PC-9 (cell line): ENCODE data around the gene ITGB5. TPM values are rescaled to one million over a fixed set of nuclear protein-coding genes. Genes with fewer than 3 reads are reported as not detected.

ENCODE experiments used
- BruUV-seq: library from RNA; stranded (reverse); fragments of 400-500 nt; replicated peaks from 2 replicates; lab custom pipeline; 2021; lab: Mats Ljungman, UMichigan
- CTCF ChIA-PET: fragments of 300-600 bp; sonication (Branson Sonifier 250); formaldehyde crosslinking; loops from one replicate; lab custom pipeline; 2022; ENCODE audit warnings: antibody characterized with exemption; lab: Charles Lee
- POLR2A ChIA-PET: fragments of 300-600 bp; sonication (Branson Sonifier 250); formaldehyde crosslinking; loops from one replicate; lab custom pipeline; 2022; ENCODE audit warnings: antibody characterized with exemption; ENCODE audit not compliant: unreplicated experiment; lab: Charles Lee
- DNase-seq, 2 experiments: peaks; one replicate each; pipeline versions ENCODE4 v3.0.0 to v3.0.0-alpha.2; 2015 to 2022; ENCODE audit warnings: mixed read lengths in 1 of 2
- H2AFZ ChIP-seq: fragments of 200-600 bp; sonication (generic); 2 replicates; pipeline ENCODE4 v1.8.1; 2017; ENCODE audit warnings: antibody characterized with exemption
- H3F3A ChIP-seq: fragments of 200-600 bp; sonication (generic); 2 replicates; pipeline ENCODE4 v1.8.1; 2017; ENCODE audit warnings: antibody characterized with exemption, mild to moderate bottlenecking, low read depth; ENCODE audit not compliant: insufficient read depth
- H3K27ac ChIP-seq: fragments of 200-600 bp; sonication (generic); 2 replicates; pipeline ENCODE4 v1.6.1; 2016; ENCODE audit warnings: mixed run types
- H3K27me3 ChIP-seq: fragments of 200-600 bp; sonication (generic); 2 replicates; pipeline ENCODE4 v1.6.1; 2016; ENCODE audit warnings: low read depth, mixed run types; ENCODE audit not compliant: insufficient read depth
- H3K36me3 ChIP-seq: fragments of 200-600 bp; sonication (generic); 2 replicates; pipeline ENCODE4 v1.6.1; 2016; ENCODE audit warnings: low read depth, mixed run types
- H3K4me1 ChIP-seq: fragments of 200-600 bp; sonication (generic); replicated peaks from 2 replicates; pipeline ENCODE4 v1.6.1; 2016; ENCODE audit warnings: mixed run types; ENCODE audit not compliant: insufficient read depth
- H3K4me2 ChIP-seq: fragments of 200-600 bp; sonication (generic); 2 replicates; pipeline ENCODE4 v1.6.1; 2017; ENCODE audit warnings: mixed run types
- H3K4me3 ChIP-seq: fragments of 200-600 bp; sonication (generic); 2 replicates; pipeline ENCODE4 v1.6.1; 2016; ENCODE audit warnings: mixed run types
- H3K79me2 ChIP-seq: fragments of 200-600 bp; sonication (generic); 2 replicates; pipeline ENCODE4 v1.6.1; 2017; ENCODE audit warnings: low read depth, mixed run types
- H3K9me2 ChIP-seq: fragments of 200-600 bp; sonication (generic); 2 replicates; pipeline ENCODE4 v1.8.1; 2017; ENCODE audit warnings: mild to moderate bottlenecking; ENCODE audit not compliant: insufficient read depth
- H3K9me3 ChIP-seq: fragments of 200-600 bp; sonication (generic); 2 replicates; pipeline ENCODE4 v1.8.1; 2016; ENCODE audit warnings: low read depth; ENCODE audit not compliant: insufficient read depth
- H4K20me1 ChIP-seq: fragments of 200-600 bp; sonication (generic); 2 replicates; pipeline ENCODE4 v1.8.1; 2017; ENCODE audit not compliant: insufficient read depth
- CTCF ChIP-seq: fragments of 200-600 bp; sonication (generic); conservative IDR thresholded peaks from 2 replicates; pipeline ENCODE4 v1.6.1; 2017; ENCODE audit warnings: mixed run types, antibody characterized with exemption, mild to moderate bottlenecking, moderate library complexity
- EZH2 ChIP-seq: fragments of 200-600 bp; sonication (generic); IDR thresholded peaks from 2 replicates; pipeline ENCODE4 v1.8.0; 2017; ENCODE audit warnings: antibody characterized with exemption, low read depth
- intact Hi-C: fragments of 100-400 bp; cut with micrococcal nuclease; formaldehyde crosslinking; loops from one replicate; pipeline ENCODE4 v1.10.0; 2022; ENCODE audit not compliant: unreplicated experiment
- total RNA-seq: library from RNA; stranded (reverse); gene quantifications from 2 replicates; pipeline ENCODE4 v1.2.3, GENCODE V29; 2021

ITGB5 gene
- total RNA-seq, 1 experiment from 2014 or later = 226 TPM

DNA sequence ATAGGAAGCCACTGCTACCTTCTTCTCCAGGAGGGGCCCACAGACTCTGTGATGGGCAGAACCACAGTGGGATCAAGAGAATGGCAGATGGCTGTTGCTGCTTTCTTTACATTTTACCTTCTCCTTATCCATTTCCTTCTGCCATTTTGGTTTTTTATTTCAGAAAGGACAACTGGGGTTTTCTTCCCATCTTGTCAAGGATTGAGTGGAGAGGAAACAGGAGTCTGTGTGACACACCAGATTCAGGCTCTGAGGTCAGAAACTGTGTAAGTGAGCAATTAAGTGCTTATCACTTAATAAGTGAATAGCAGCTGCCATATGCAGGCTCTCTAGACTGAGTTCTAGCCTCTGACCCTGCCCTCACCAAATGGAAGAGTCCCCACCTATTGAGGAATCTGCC lies 47.3 kb downstream of the ITGB5 start:
- intact Hi-C loops = no loop called here
- no peaks in the 10 kb centered on the region for H3K27me3 ChIP-seq
- ChIA-PET POLR2A (interaction anchor here (0.7 kb wide), 1 partner anchor 27 kb away, joined by 3 read pairs; no protein-coding TSS in a partner anchor), CTCF (no interaction called here)
- H3K4me2 ChIP-seq = no peak overlapping the region
- H3F3A ChIP-seq = peaks cover 66% of the 10 kb centered on the region
- BruUV-seq = no TSS peak
- no peaks in the 10 kb centered on the region for H4K20me1 ChIP-seq
- no peak overlapping the region for H2AFZ ChIP-seq
- peaks cover 38% of the 10 kb centered on the region for H3K36me3 ChIP-seq
- no peaks in the 10 kb centered on the region for H3K9me3 ChIP-seq
- peaks cover 59% of the 10 kb centered on the region for H3K4me1 ChIP-seq
- H3K4me3 ChIP-seq = no peak overlapping the region
- peak overlapping the region; percentile 99 for H3K27ac ChIP-seq
- no peaks in the 10 kb centered on the region for H3K9me2 ChIP-seq
- TF ChIP-seq CTCF = no peak
- no peak for TF ChIP-seq EZH2
- DNase-seq = no peak
- H3K79me2 ChIP-seq = peaks cover 51% of the 10 kb centered on the region

DNA sequence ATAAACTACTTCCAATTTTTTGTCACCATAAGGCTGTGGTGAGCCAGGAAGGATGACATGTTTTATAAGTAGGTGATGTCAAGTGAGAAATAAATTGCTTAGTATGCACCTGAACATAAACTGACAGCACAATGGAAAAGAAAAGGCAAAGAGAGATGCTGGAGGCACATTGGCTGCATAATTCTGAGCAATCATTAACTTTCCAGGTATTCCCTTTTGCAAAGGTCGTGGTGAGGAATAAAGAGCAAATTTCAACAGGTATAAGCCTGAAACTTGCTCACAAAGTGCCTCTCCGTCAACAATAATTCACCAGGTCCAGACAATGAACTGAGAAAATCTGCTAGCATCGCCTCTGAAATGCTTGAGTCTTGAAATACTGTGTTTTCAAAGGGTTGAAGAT lies 48.2 kb downstream of the ITGB5 start:
- peaks cover 48% of the 10 kb centered on the region for H3K79me2 ChIP-seq
- no peak overlapping the region for H2AFZ ChIP-seq
- CTCF ChIA-PET = no interaction called here
- no peak overlapping the region for H3K4me3 ChIP-seq
- intact Hi-C loops = no loop called here
- TF ChIP-seq CTCF (no peak), EZH2 (no peak)
- H3F3A ChIP-seq = peaks cover 62% of the 10 kb centered on the region
- H3K4me1 ChIP-seq = peaks cover 62% of the 10 kb centered on the region
- no peak overlapping the region for H3K4me2 ChIP-seq
- no TSS peak for BruUV-seq
- H3K9me2 ChIP-seq = no peaks in the 10 kb centered on the region
- no peak for DNase-seq
- H4K20me1 ChIP-seq = no peaks in the 10 kb centered on the region
- no peaks in the 10 kb centered on the region for H3K9me3 ChIP-seq
- POLR2A ChIA-PET = no interaction called here
- peaks cover 38% of the 10 kb centered on the region for H3K36me3 ChIP-seq
- peak overlapping the region; percentile 99 for H3K27ac ChIP-seq
- no peaks in the 10 kb centered on the region for H3K27me3 ChIP-seq

- H3K4me1 ChIP-seq = peaks cover 74% of the 10 kb centered on the region
- no TSS peak for BruUV-seq
Measured at GRCh38 chr3:124837730-124838186, 49.4 kb downstream of the ITGB5 start.

More at GRCh38 chr3:124837730-124838186, 49.4 kb downstream of the ITGB5 start:
- ChIA-PET POLR2A (interaction anchor here (0.6 kb wide), 1 partner anchor 49 kb away, joined by 6 read pairs; no protein-coding TSS in a partner anchor), CTCF (no interaction called here)
- peaks cover 46% of the 10 kb centered on the region for H3K36me3 ChIP-seq
- H2AFZ ChIP-seq = no peak overlapping the region
- H3K9me3 ChIP-seq = no peaks in the 10 kb centered on the region
- H3K27ac ChIP-seq = peak overlapping the region; percentile 99
- H3K4me3 ChIP-seq = no peak overlapping the region
- no peak for TF ChIP-seq EZH2
- TF ChIP-seq CTCF = no peak
- H3K27me3 ChIP-seq = no peaks in the 10 kb centered on the region
- intact Hi-C loops = loop anchor here (1.0 to 2.0 kb wide), 4 partner anchors 8 to 51 kb away; no protein-coding TSS in a partner anchor
- peak overlapping the region; percentile 81 for H3K4me2 ChIP-seq
- H4K20me1 ChIP-seq = no peaks in the 10 kb centered on the region
- peaks cover 45% of the 10 kb centered on the region for H3K79me2 ChIP-seq
- peak; percentile 80 to 88 for DNase-seq
- peaks cover 69% of the 10 kb centered on the region for H3F3A ChIP-seq
- no peaks in the 10 kb centered on the region for H3K9me2 ChIP-seq
